SK-N-SH treated with all-trans-retinoic acid at 6 μM for 48 hours (cell line): Measurements from ENCODE around the gene TNS1.

Source experiments
- ATAC-seq: fragments of 200-7000 bp; cut with Tn5 transposase; 3 replicates; pipeline ENCODE4 v1.9.1; 2020; ENCODE audit warnings: mild to moderate bottlenecking, moderate library complexity
- ARNTL ChIP-seq: fragments of 450-650 bp; formaldehyde crosslinking; IDR thresholded peaks from 2 replicates; pipeline ENCODE4 v1.5.0; 2020; ENCODE audit warnings: low read depth, mild to moderate bottlenecking, moderate library complexity, borderline replicate concordance
- BACH2 ChIP-seq: fragments of 250-450 bp; sonication (Bioruptor Pico); IDR thresholded peaks from 2 replicates; pipeline ENCODE4 v1.9.0; 2021; ENCODE audit warnings: mild to moderate bottlenecking, borderline replicate concordance
- CREB5 ChIP-seq: fragments of 250-450 bp; sonication (Bioruptor Pico); IDR thresholded peaks from 2 replicates; pipeline ENCODE4 v1.5.1; 2020; ENCODE audit warnings: low read depth, mild to moderate bottlenecking, moderate library complexity
- CSDC2 ChIP-seq: fragments of 250-450 bp; sonication (Bioruptor Pico); IDR thresholded peaks from 2 replicates; pipeline ENCODE4 v1.5.0; 2020; ENCODE audit warnings: mild to moderate bottlenecking, moderate library complexity
- CSRNP3 ChIP-seq: fragments of 250-450 bp; sonication (Bioruptor Pico); IDR thresholded peaks from 2 replicates; pipeline ENCODE4 v1.5.1; 2021; ENCODE audit warnings: mild to moderate bottlenecking, moderate library complexity
- ESRRG ChIP-seq: fragments of 250-450 bp; sonication (Bioruptor Pico); IDR thresholded peaks from 2 replicates; pipeline ENCODE4 v1.6.1; 2021; ENCODE audit warnings: mild to moderate bottlenecking
- GLIS3 ChIP-seq: fragments of 250-450 bp; sonication (Bioruptor Pico); IDR thresholded peaks from 2 replicates; pipeline ENCODE4 v1.5.0; 2020; ENCODE audit warnings: mild to moderate bottlenecking, moderate library complexity
- ISL1 ChIP-seq: fragments of 250-450 bp; sonication (Bioruptor Pico); IDR thresholded peaks from 2 replicates; pipeline ENCODE4 v2.1.2; 2022; ENCODE audit warnings: mild to moderate bottlenecking, moderate library complexity
- OSR1 ChIP-seq: fragments of 250-450 bp; sonication (Bioruptor Pico); IDR thresholded peaks from 2 replicates; pipeline ENCODE4 v1.8.0; 2022; ENCODE audit warnings: moderate library complexity, mild to moderate bottlenecking, inconsistent platforms
- PATZ1 ChIP-seq: fragments of 250-450 bp; sonication (Bioruptor Pico); IDR thresholded peaks from 2 replicates; pipeline ENCODE4 v1.8.0; 2020; ENCODE audit warnings: mild to moderate bottlenecking, moderate library complexity, borderline replicate concordance
- POU6F1 ChIP-seq: fragments of 250-450 bp; sonication (Bioruptor Pico); IDR thresholded peaks from 2 replicates; pipeline ENCODE4 v1.8.0; 2021; ENCODE audit warnings: low read depth, mild to moderate bottlenecking, moderate library complexity, borderline replicate concordance
- PPARA ChIP-seq: fragments of 250-450 bp; sonication (Bioruptor Pico); IDR thresholded peaks from 2 replicates; pipeline ENCODE4 v1.5.0; 2020; ENCODE audit warnings: mild to moderate bottlenecking, borderline replicate concordance
- RARB ChIP-seq: fragments of 250-450 bp; sonication (Bioruptor Pico); IDR thresholded peaks from 2 replicates; pipeline ENCODE4 v1.8.0; 2021; ENCODE audit warnings: mild to moderate bottlenecking, moderate library complexity
- SNAI2 ChIP-seq: fragments of 250-450 bp; sonication (Bioruptor Pico); IDR thresholded peaks from 2 replicates; pipeline ENCODE4 v1.5.0; 2020; ENCODE audit warnings: mild to moderate bottlenecking, moderate library complexity
- TCF4 ChIP-seq: fragments of 250-450 bp; sonication (Bioruptor Pico); IDR thresholded peaks from 2 replicates; pipeline ENCODE4 v1.8.0; 2021; ENCODE audit warnings: mild to moderate bottlenecking, moderate library complexity, borderline replicate concordance
- TOX ChIP-seq: fragments of 250-450 bp; sonication (Bioruptor Pico); IDR thresholded peaks from 2 replicates; pipeline ENCODE4 v1.8.0; 2021; ENCODE audit warnings: mild to moderate bottlenecking, moderate library complexity, borderline replicate concordance
- TSHZ2 ChIP-seq: fragments of 250-450 bp; sonication (Bioruptor Pico); IDR thresholded peaks from 2 replicates; pipeline ENCODE4 v1.5.0; 2020; ENCODE audit warnings: mild to moderate bottlenecking, moderate library complexity
- ZC3H10 ChIP-seq: fragments of 250-450 bp; sonication (Bioruptor Pico); IDR thresholded peaks from 2 replicates; pipeline ENCODE4 v1.5.1; 2021; ENCODE audit warnings: mild to moderate bottlenecking, moderate library complexity
- ZFP3 ChIP-seq: fragments of 250-450 bp; sonication (Bioruptor Pico); IDR thresholded peaks from 2 replicates; pipeline ENCODE4 v1.5.0; 2020; ENCODE audit warnings: mild to moderate bottlenecking, moderate library complexity
- ZFP30 ChIP-seq: fragments of 450-650 bp; formaldehyde crosslinking; IDR thresholded peaks from 2 replicates; pipeline ENCODE4 v1.5.0; 2022; ENCODE audit warnings: mild to moderate bottlenecking, moderate library complexity
- ZNF565 ChIP-seq: fragments of 450-650 bp; formaldehyde crosslinking; conservative IDR thresholded peaks from 2 replicates; pipeline ENCODE4 v1.5.0; 2020; ENCODE audit warnings: low read depth, mild to moderate bottlenecking, moderate library complexity
- ZNF70 ChIP-seq: fragments of 450-650 bp; formaldehyde crosslinking; IDR thresholded peaks from 2 replicates; pipeline ENCODE4 v1.5.0; 2020; ENCODE audit warnings: mild to moderate bottlenecking, moderate library complexity
- ZNF8 ChIP-seq: fragments of 450-650 bp; formaldehyde crosslinking; IDR thresholded peaks from 2 replicates; pipeline ENCODE4 v1.5.0; 2020; ENCODE audit warnings: mild to moderate bottlenecking, moderate library complexity

TNS1 gene

GRCh38 chr2:217836901-217837491 is 165.8 kb downstream of the TNS1 start:
- TF ChIP-seq ZNF70 (no peak), POU6F1 (CRISPR knock-in tag) (no peak), GLIS3 (no peak), ARNTL (CRISPR knock-in tag) (no peak), TSHZ2 (CRISPR knock-in tag) (no peak), OSR1 (CRISPR knock-in tag) (no peak), SNAI2 (CRISPR knock-in tag) (no peak), ESRRG (CRISPR knock-in tag) (no peak), PPARA (no peak), ZC3H10 (CRISPR knock-in tag) (no peak), CSDC2 (CRISPR knock-in tag) (no peak), RARB (CRISPR knock-in tag) (no peak), CREB5 (CRISPR knock-in tag) (no peak), ZFP30 (CRISPR knock-in tag) (no peak), ISL1 (CRISPR knock-in tag) (no peak), PATZ1 (no peak), ZFP3 (CRISPR knock-in tag) (no peak)
- TF ChIP-seq, all 23 proteins: peak for 0
- peak; percentile 15; the same call in 2 of the 3 replicates for ATAC-seq

- peak; percentile 27; the same call in 2 of the 3 replicates for ATAC-seq
Observed at GRCh38 chr2:217835931-217836891, 166.6 kb downstream of the TNS1 start.

More at GRCh38 chr2:217835931-217836891, 166.6 kb downstream of the TNS1 start:
- TF ChIP-seq CSDC2 (CRISPR knock-in tag) (no peak), ARNTL (CRISPR knock-in tag) (no peak), ZNF565 (no peak), ZNF8 (CRISPR knock-in tag) (no peak), TSHZ2 (CRISPR knock-in tag) (no peak), PPARA (no peak), ESRRG (CRISPR knock-in tag) (no peak), ZFP3 (CRISPR knock-in tag) (no peak), RARB (CRISPR knock-in tag) (no peak), TOX (CRISPR knock-in tag) (no peak), BACH2 (CRISPR knock-in tag) (no peak), TCF4 (CRISPR knock-in tag) (no peak), SNAI2 (CRISPR knock-in tag) (no peak), CSRNP3 (CRISPR knock-in tag) (no peak), GLIS3 (no peak), CREB5 (CRISPR knock-in tag) (no peak)
